NCI-H2029 (cell line): ENCODE results near the gene UNC79.

Experiments
- DNase-seq: peaks from one replicate; lab custom pipeline; 2025; lab: John Stamatoyannopoulos, UW

The UNC79 gene

DNA sequence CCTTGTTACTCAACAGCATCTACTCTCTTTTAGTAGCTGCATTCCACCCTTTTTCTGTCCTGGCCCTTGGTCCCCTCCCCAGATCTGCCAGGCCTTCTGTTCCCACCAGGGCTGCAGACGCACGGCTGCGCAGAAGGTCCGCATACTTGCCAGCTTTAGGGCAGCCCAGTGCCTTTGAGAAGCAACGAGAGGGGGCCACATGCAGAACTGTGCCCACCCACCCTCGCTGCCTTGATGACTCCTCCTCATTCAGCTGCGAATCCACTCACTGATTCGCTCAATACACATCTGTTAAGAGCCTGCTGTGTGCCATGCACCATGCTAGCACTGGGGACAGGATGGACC is 318.3 kb downstream of the UNC79 start:
- DNase-seq = no peak

DNA sequence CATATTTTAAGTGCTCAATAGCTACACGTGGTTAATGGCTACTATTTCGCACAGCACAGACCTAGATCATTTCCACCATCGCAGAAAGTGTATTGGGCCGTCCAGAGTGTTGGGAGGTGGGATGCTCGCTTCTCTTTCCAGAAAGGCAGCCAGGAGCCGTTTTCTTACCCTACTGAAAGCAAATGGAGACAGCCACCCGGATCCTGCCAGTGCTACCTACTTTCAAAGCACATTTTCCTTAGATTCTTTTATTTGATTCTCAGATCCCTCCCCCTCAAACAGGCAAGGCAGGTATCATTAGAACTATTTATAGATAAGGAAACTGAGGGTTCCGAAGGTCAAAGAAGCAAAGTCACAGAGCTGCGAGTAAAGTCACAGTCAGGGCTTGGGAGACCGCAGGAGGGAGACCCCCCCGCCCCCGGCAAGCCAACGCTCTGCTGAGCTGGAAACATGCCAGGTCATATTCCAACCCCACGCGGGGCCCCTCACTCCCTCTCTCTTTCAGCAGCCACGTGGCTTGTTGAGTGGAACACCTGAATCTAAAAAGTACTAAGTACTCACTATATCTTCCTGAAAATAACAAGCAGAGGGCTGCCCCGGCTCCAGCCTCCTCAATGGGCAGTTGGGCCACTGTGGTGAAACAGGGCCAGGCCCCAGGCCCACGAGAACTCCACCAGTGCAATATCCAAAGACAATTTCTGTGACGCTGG is 321.4 kb downstream of the UNC79 start:
- no peak for DNase-seq

DNA sequence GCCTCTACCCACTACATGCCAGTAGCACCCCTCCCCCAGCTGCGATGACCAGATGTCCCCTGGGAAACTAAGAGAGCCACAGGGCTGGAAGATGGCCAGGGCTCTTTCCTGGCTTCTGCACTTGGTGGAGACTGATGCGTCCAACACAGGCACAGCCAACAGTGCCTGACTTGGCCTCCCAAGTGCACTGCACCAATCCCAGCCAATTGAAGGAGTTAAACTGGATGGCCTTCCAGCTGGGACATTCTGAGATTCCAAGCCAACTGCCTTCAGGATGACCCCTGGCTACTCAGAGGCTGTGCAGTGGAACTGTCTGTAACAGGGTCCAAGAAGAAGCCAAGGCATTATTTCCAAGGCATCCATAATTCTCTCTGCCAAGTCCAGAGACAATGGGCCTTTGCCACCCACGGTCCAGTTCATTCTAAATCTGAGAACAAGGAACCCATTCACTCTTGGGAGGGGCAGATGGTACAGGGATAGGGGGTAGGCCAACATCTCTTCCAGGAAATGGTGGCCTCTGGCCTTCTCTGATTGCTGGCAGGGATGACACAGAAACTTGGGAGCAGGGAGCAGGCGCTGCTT is 322.3 kb downstream of the UNC79 start:
- no peak for DNase-seq

DNA sequence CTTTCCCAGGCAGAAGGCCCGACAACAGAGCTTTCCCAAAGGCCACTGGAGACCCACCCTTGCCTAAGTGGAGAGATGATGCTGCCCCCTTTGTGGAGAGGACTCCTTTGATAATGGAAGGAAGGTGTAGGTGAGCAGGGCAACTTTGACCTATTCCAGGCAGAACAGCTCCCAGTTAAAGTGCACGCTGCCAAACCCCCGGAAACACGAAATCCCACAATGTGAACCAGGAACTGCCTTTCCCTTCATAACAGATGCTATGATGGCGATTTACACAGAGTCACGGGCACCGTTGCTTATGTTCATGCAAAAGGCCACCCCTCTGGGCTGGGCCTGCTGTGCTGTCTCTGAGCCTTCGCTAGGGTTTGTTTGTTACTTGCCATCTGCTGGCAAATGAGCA is 322.9 kb downstream of the UNC79 start:
- DNase-seq = no peak

DNA sequence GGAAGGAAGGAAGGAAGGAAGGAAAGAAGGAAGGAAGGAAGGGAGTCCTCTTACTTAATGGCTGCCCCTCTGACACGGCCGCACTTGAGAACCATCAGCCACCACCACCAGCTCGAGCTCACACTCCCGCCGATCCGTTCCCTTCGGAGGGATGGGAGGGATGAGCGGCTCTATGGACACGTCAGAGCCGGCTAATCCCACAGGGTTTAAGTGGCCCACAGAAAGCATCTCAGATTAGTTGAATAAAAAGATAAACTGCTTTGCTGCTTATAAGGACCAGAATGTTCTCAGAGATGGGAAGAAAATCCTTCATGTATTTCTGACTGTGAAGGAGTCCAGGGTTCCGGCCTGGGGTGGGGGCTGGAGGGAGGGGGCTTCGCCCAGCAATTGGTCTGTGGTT is 326.5 kb downstream of the UNC79 start:
- no peak for DNase-seq
